Activated T-cell treated with anti-CD3 and anti-CD28 coated beads, Interleukin-2, amount 50 U/mL, for 1 hour (primary cell): Measurements from ENCODE around the gene GRAMD4.
"Not testable (repeated sequence)": the region's sequence is repeated elsewhere in the genome, so short reads cannot be mapped to it uniquely, and the experiment has no call there.

ENCODE experiments used
- DNase-seq: peaks from one replicate; pipeline ENCODE4 v3.0.0-alpha.2; 2020

Gene GRAMD4

GRCh38 chr22:46640293-46641055, 20.3 kb downstream of the GRAMD4 start:
- DNase-seq: no peak

- DNase-seq: no peak
Measured at GRCh38 chr22:46641811-46642266, 21.7 kb downstream of the GRAMD4 start.

- not testable (repeated sequence) for DNase-seq
Measured at GRCh38 chr22:46642840-46643480, 22.8 kb downstream of the GRAMD4 start.

- no peak for DNase-seq
Measured at GRCh38 chr22:46646531-46647215, 26.5 kb downstream of the GRAMD4 start.

- DNase-seq: not testable (repeated sequence)
Measured at GRCh38 chr22:46648225-46648820, 28.1 kb downstream of the GRAMD4 start.

GRCh38 chr22:46649141-46650077, 29.2 kb downstream of the GRAMD4 start:
- DNase-seq: no peak

- DNase-seq: no peak
Measured at GRCh38 chr22:46650078-46650810, 30.1 kb downstream of the GRAMD4 start.

GRCh38 chr22:46651316-46651715, 31.1 kb downstream of the GRAMD4 start:
- no peak for DNase-seq

GRCh38 chr22:46652081-46652846, 32.1 kb downstream of the GRAMD4 start:
- DNase-seq: no peak

GRCh38 chr22:46652847-46653331, 32.7 kb downstream of the GRAMD4 start:
- DNase-seq: no peak

- no peak for DNase-seq
Measured at GRCh38 chr22:46653596-46653995, 33.4 kb downstream of the GRAMD4 start.

GRCh38 chr22:46654426-46654825, 34.2 kb downstream of the GRAMD4 start:
- no peak for DNase-seq

- no peak for DNase-seq
Measured at GRCh38 chr22:46654927-46655595, 34.9 kb downstream of the GRAMD4 start.

GRCh38 chr22:46655861-46656608, 35.8 kb downstream of the GRAMD4 start:
- no peak for DNase-seq

GRCh38 chr22:46656856-46657654, 36.9 kb downstream of the GRAMD4 start:
- no peak for DNase-seq

GRCh38 chr22:46657655-46657953, 37.4 kb downstream of the GRAMD4 start:
- no peak for DNase-seq

- DNase-seq: no peak
Measured at GRCh38 chr22:46657996-46658947, 38.1 kb downstream of the GRAMD4 start.
